Right cardiac atrium (tissue), 5 donors: ENCODE measurements around the gene DNAJB12. TPM values are rescaled to one million over a fixed set of nuclear protein-coding genes. Genes with fewer than 3 reads are reported as not detected.
"Not testable (repeated sequence)": the region's sequence is repeated elsewhere in the genome, so short reads cannot be mapped to it uniquely, and the experiment has no call there.

ENCODE experiments used
- ATAC-seq, 2 donors: fragments of 200-7000 bp; cut with Tn5 transposase; one replicate each; pipeline versions ENCODE4 v1.8.0 to v1.9.1; 2020; ENCODE audit warnings: moderate library complexity in 2 of 2, mild to moderate bottlenecking in 1 of 2
- DNase-seq, 3 donors: peaks; one replicate each; pipeline ENCODE4 v3.0.0-alpha.2; 2020
- H3K27ac ChIP-seq: one replicate; pipeline ENCODE4 v1.5.1; 2013; ENCODE audit warnings: mild to moderate bottlenecking, low read length, control low read depth, moderate library complexity
- H3K27me3 ChIP-seq: one replicate; pipeline ENCODE4 v1.6.1; 2013; ENCODE audit not compliant: control insufficient read depth, insufficient read depth
- H3K4me1 ChIP-seq: one replicate; pipeline ENCODE4 v1.6.1; 2013; ENCODE audit warnings: low read length; ENCODE audit not compliant: control insufficient read depth, insufficient read depth
- H3K4me3 ChIP-seq: one replicate; pipeline ENCODE4 v1.5.1; 2013; ENCODE audit warnings: low read length, control low read depth
- H3K9me3 ChIP-seq: one replicate; pipeline ENCODE4 v1.6.1; 2013; ENCODE audit warnings: low read length; ENCODE audit not compliant: control insufficient read depth
- WGBS: extraction: QIAGEN DNeasy Blood & Tissue Kit; methylation state at CpG from one replicate; pipeline ENCODE4 v1.1.7; 2013; 5-methylcytosine and 5-hydroxymethylcytosine counted together
- intact Hi-C, 4 donors: fragments of 100-400 bp; cut with DNase I; formaldehyde crosslinking; loops; one replicate each; pipeline versions ENCODE4 v1.11.0 to v1.14.0; 2022 to 2023
- polyA plus RNA-seq: library from polyadenylated mRNA; stranded (reverse); fragments of 200-250 nt; gene quantifications from one replicate; pipeline ENCODE4 v1.2.3, GENCODE V29; 2013
- total RNA-seq, 4 donors: library from RNA; stranded (reverse); fragmentation: NEBNext Ultra II Directional; extraction: Animal tissue kit (Norgen Biotek cat#: 25700); gene quantifications; one replicate each; pipeline ENCODE4 v1.2.1, GENCODE V29; 2021
- donor health status: healthy with polysubstance abuse.
- donor health status: DM: no; HTN: yes; CAD: no.
- donor health status: DM: no; HTN: no; CAD: no.
- donor health status: DM: no; HTN: yes; CAD: no; lungs with severe emphysema.
- donor health status: DM: yes; HTN: yes; CAD: no.

The DNAJB12 gene
- total and polyA plus RNA-seq, 5 donors: 25.8 to 35.0 (median 29.8) TPM

DNA sequence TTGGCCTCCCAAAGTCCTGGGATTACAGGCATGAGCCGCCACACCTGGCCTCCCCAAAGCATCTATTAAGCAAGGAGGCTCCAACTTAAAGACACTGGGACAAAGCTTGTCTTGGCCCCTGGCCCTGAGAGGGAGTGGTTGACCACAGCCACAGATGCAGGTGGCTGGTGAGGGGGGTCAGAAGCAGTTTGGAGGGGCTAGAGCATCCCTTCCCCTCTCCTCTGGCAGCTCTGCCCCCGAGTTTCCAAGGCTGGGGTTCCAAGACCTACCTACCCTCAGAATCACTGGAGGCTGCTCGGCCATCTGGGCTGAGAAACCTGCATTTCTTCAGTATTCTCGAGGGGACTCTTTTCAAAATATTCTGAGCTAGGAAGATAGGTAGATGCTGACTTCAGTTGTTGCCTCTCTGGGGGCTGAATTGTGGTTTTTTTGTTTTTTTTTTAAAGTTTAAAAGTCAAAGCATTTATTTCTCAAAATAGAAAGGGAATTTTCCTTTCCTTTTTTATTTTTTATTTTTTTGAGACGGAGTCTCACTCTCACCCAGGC is 48.4 kb downstream of the DNAJB12 start:
- Histone ChIP-seq H3K4me1 (peaks cover 28% of the 10 kb centered on the region), H3K4me3 (no peak overlapping the region), H3K27ac (peak overlapping the region; percentile 2), H3K9me3 (no peaks in the 10 kb centered on the region), H3K27me3 (no peaks in the 10 kb centered on the region)
- intact Hi-C loops: no loop called here
- ATAC-seq (no peak), DNase-seq (peak in 1 of 3 donors; percentile 33)
- WGBS: 77% methylated on average over 5 of the region's 5 CpGs

- H3K4me1 ChIP-seq: peaks cover 6% of the 10 kb centered on the region
- no peaks in the 10 kb centered on the region for H3K9me3 ChIP-seq
- intact Hi-C loops: no loop called here
- DNase-seq (peak in 2 of 3 donors; percentile 27 to 30), ATAC-seq (no peak)
- no peak overlapping the region for H3K4me3 ChIP-seq
- no peaks in the 10 kb centered on the region for H3K27me3 ChIP-seq
- no peak overlapping the region for H3K27ac ChIP-seq
- WGBS: 83% methylated on average over 8 of the region's 8 CpGs
Observed at GRCh38 chr10:72303424-72304128, 51.1 kb downstream of the DNAJB12 start.

DNA sequence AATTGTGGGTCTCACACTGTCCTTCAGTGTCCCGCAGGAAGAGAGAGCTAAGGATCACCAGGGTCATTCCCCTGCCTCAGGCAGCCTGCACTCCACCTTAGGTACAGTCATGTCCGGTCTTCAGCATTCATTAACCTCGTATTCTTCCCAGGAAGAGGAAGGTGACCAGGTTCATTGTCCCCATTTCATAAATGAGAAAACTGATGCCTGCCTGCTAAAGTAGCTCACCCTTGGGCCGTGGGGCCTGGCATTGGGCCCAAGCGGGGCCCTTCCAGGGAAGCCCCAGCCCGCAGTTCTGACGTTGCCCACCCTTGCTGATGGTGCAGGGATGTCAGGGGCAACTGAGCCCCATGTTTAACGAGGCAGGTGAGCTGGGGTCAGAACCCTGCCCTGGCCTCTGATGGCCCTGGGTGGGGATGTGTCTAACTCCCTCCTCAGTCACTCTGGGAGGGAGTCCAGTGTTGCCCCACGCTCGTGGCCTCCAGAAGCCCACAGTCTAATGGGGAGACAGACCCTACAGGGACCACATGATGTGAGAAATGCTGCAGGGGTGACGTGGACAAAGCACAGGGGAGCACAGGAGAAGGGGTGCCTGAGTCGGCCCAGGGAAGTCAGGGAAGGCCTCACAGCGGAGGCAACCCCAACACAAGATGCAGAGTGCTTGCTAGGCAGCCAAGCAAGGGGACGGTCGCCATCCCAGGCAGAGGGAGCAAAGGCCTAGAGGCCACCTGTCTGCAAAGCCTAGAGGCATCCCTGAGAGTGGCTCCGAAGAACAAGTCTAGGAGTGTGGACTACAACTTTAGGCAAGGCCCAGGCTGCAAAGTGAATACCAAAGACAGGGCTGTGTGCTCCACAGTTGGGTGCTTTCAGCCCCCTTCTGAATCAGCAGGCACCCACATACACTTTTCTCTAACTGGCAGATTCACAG is 55.9 kb downstream of the DNAJB12 start:
- Histone ChIP-seq H3K27me3 (no peaks in the 10 kb centered on the region), H3K27ac (peak overlapping the region; percentile 31), H3K4me3 (no peak overlapping the region), H3K4me1 (no peaks in the 10 kb centered on the region), H3K9me3 (no peaks in the 10 kb centered on the region)
- ATAC-seq: no peak
- 85% methylated on average over 16 of the region's 16 CpGs for WGBS
- intact Hi-C loops: no loop called here
- peak in 2 of 3 donors; percentile 63 to 71 for DNase-seq

DNA sequence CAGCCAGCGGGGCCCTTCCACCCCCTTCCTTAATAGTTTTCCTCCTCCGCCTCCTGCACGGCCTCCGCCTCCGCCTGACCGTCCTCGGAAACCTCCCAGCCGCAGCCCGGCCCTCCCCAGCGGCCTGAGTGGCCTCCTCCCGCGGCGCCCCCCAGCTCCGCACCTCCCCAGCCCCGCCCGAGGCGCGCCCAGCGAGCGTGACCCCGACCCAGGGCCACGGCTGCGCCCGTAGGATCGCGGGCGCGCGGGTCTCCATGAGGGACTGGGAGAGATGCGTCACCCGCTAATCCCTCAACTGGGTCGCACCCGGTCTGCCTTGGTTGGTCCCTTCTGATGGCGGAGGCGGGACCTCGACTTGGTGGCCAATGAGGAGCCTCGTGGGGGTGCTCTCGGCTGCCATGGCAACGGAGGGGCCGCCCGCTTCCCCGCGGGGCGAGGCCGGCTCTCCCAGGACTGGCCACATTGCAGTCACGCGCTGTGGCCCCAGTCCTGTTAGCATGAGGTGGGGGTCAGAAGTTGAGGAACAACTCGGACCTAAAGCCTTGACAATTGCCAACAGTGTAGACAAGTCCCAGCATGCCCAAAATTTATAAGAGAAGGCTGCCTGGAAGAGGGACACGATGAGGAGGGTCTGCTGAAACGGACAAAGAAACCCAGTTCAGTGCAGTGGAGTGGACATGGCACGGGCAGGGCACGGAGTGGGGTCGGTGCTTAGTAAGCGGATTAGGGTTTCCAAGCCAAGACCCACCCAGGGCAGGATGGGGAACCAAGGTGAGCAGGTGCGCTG is 56.7 kb downstream of the DNAJB12 start:
- peak; percentile 97 for ATAC-seq
- H3K9me3 ChIP-seq: no peaks in the 10 kb centered on the region
- intact Hi-C loops: no loop called here

GRCh38 chr10:72297281-72297804 is 57.4 kb downstream of the DNAJB12 start:
- Histone ChIP-seq H3K9me3 (no peaks in the 10 kb centered on the region), H3K27me3 (no peaks in the 10 kb centered on the region), H3K4me3 (peak overlapping the region; percentile 51), H3K4me1 (no peaks in the 10 kb centered on the region), H3K27ac (peak overlapping the region; percentile 94)
- peak; percentile 94 to 96 (median 94) for DNase-seq
- 6% methylated on average over 30 of the region's 30 CpGs for WGBS
- peak; percentile 81 to 85 for ATAC-seq
- intact Hi-C loops: no loop called here

More for the DNA sequence above, 56.7 kb downstream of the DNAJB12 start:
- peak; percentile 99 to 100 (median 99) for DNase-seq
- 7% methylated on average over 55 of the region's 55 CpGs for WGBS
- Histone ChIP-seq H3K27me3 (no peaks in the 10 kb centered on the region), H3K4me3 (peak overlapping the region; percentile 51), H3K4me1 (no peaks in the 10 kb centered on the region), H3K27ac (peak overlapping the region; percentile 94)

- WGBS: 64% methylated on average over 19 of the region's 19 CpGs
- DNase-seq, intact Hi-C loops, ATAC-seq, H3K9me3 ChIP-seq, H3K4me1 ChIP-seq, H3K27me3 ChIP-seq, H3K4me3 ChIP-seq: not testable (repeated sequence)
- H3K27ac ChIP-seq: peak overlapping the region; percentile 94
Observed at GRCh38 chr10:72296829-72297280, 57.9 kb downstream of the DNAJB12 start.

- DNase-seq: peak in 2 of 3 donors; percentile 28 to 43
Observed at GRCh38 chr10:72295330-72295910, 59.3 kb downstream of the DNAJB12 start.

GRCh38 chr10:72292223-72292691 is 62.5 kb downstream of the DNAJB12 start:
- Histone ChIP-seq H3K4me3 (no peak overlapping the region), H3K27me3 (no peaks in the 10 kb centered on the region), H3K4me1 (no peaks in the 10 kb centered on the region), H3K9me3 (no peaks in the 10 kb centered on the region), H3K27ac (no peak overlapping the region)
- intact Hi-C loops: no loop called here
- DNase-seq (peak in 2 of 3 donors; percentile 9 to 16), ATAC-seq (no peak)
- WGBS: 77% methylated on average over 6 of the region's 6 CpGs

More at GRCh38 chr10:72295330-72295910, 59.3 kb downstream of the DNAJB12 start:
- intact Hi-C loops: no loop called here
- Histone ChIP-seq H3K27me3 (no peaks in the 10 kb centered on the region), H3K4me1 (no peaks in the 10 kb centered on the region), H3K4me3 (no peak overlapping the region), H3K27ac (no peak overlapping the region), H3K9me3 (no peaks in the 10 kb centered on the region)
- 79% methylated on average over 8 of the region's 8 CpGs for WGBS
- ATAC-seq: no peak

DNA sequence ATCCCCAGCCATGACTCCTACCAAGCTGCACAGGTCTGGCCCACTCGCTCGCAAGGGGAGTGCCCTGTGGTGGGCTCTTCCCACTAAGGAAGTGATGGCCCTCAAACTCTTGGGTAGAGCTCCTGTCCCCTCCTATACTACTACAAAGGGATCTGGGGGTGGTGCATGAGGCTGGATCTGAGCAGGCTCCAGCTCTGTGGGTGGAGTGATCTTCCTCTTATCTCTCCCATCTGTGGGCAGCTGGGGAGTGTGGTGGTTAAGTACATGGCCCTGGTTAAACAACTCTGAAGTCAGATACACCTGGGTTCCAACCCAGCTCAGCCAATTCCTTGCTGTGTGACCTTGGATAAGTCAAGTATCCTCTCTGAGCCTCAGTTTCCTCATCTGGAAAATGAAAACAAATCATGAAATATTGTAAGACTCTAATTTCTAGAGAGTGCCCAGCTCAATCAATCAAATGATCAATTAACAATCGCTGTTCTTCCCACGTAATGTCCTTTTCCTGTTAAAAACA is 63.6 kb downstream of the DNAJB12 start:
- Histone ChIP-seq H3K4me3 (no peak overlapping the region), H3K9me3 (no peaks in the 10 kb centered on the region), H3K4me1 (no peaks in the 10 kb centered on the region), H3K27me3 (no peaks in the 10 kb centered on the region), H3K27ac (no peak overlapping the region)
- ATAC-seq: no peak
- intact Hi-C loops: no loop called here
- DNase-seq: peak in 1 of 3 donors; percentile 31
- 92% methylated on average over 4 of the region's 4 CpGs for WGBS
